HG02884 (cell line): ENCODE measurements around the gene ABCG2.
"Not testable (repeated sequence)": the region's sequence is repeated elsewhere in the genome, so short reads cannot be mapped to it uniquely, and the experiment has no call there.

Source experiments
- ATAC-seq: cut with Tn5 transposase; IDR thresholded peaks from one replicate; pipeline ENCODE4 v1.9.1; 2021; ENCODE audit warnings: mild to moderate bottlenecking, moderate library complexity; ENCODE audit not compliant: unreplicated experiment

Gene ABCG2

GRCh38 chr4:88169298-88169697, 10.9 kb upstream of the ABCG2 start:
- no peak for ATAC-seq

- ATAC-seq: no peak
These were observed 8.2 kb upstream of the ABCG2 start for GRCh38 chr4:88166608-88167007.

- no peak for ATAC-seq
These were observed 4.9 kb upstream of the ABCG2 start for GRCh38 chr4:88163336-88163735.

- ATAC-seq: no peak
These were observed 4.2 kb upstream of the ABCG2 start for GRCh38 chr4:88162626-88163025.

GRCh38 chr4:88159229-88159725, 838 bp upstream of the ABCG2 start:
- no peak for ATAC-seq

- peak; percentile 51 for ATAC-seq
These were observed 376 bp downstream of the ABCG2 start for GRCh38 chr4:88158038-88158488.

- ATAC-seq: not testable (repeated sequence)
These were observed 6.1 kb downstream of the ABCG2 start for GRCh38 chr4:88152331-88152730.

GRCh38 chr4:88148560-88148959, 9.9 kb downstream of the ABCG2 start:
- no peak for ATAC-seq

- ATAC-seq: no peak
These were observed 10.6 kb downstream of the ABCG2 start for GRCh38 chr4:88147799-88148217.

- ATAC-seq: no peak
These were observed 11.5 kb downstream of the ABCG2 start for GRCh38 chr4:88146891-88147290.

- no peak for ATAC-seq
These were observed 13.6 kb downstream of the ABCG2 start for GRCh38 chr4:88144866-88145300.

GRCh38 chr4:88144048-88144447, 14.4 kb downstream of the ABCG2 start:
- no peak for ATAC-seq

- no peak for ATAC-seq
These were observed 14.9 kb downstream of the ABCG2 start for GRCh38 chr4:88143504-88143903.

GRCh38 chr4:88138561-88138960, 19.9 kb downstream of the ABCG2 start:
- ATAC-seq: no peak

GRCh38 chr4:88137112-88137511, 21.3 kb downstream of the ABCG2 start:
- no peak for ATAC-seq

GRCh38 chr4:88136249-88136648, 22.2 kb downstream of the ABCG2 start:
- no peak for ATAC-seq

GRCh38 chr4:88135356-88135663, 23.1 kb downstream of the ABCG2 start:
- no peak for ATAC-seq

- ATAC-seq: no peak
These were observed 23.7 kb downstream of the ABCG2 start for GRCh38 chr4:88134536-88135355.

- no peak for ATAC-seq
These were observed 24.3 kb downstream of the ABCG2 start for GRCh38 chr4:88134111-88134510.

- no peak for ATAC-seq
These were observed 27.7 kb downstream of the ABCG2 start for GRCh38 chr4:88130544-88131305.

GRCh38 chr4:88130003-88130402, 28.4 kb downstream of the ABCG2 start:
- no peak for ATAC-seq

GRCh38 chr4:88122260-88122659, 36.2 kb downstream of the ABCG2 start:
- not testable (repeated sequence) for ATAC-seq
